Common myeloid progenitor, CD34-positive (primary cell): ENCODE measurements around the gene ZNF808.
"Not testable (repeated sequence)": the region's sequence is repeated elsewhere in the genome, so short reads cannot be mapped to it uniquely, and the experiment has no call there.

Source experiments
- CTCF ChIA-PET: fragments of 350-600 bp; sonication (Branson Sonifier 250); formaldehyde crosslinking; loops from one replicate; lab custom pipeline; 2021; ENCODE audit warnings: antibody characterized with exemption; lab: Charles Lee
- POLR2A ChIA-PET: fragments of 350-600 bp; sonication (Branson Sonifier 250); formaldehyde crosslinking; loops from one replicate; lab custom pipeline; 2021; ENCODE audit warnings: antibody characterized with exemption; lab: Charles Lee
- DNase-seq, 3 donors: peaks; one replicate each; pipeline versions ENCODE4 v3.0.0 to v3.0.0-alpha.2; 2013
- H3K27ac ChIP-seq, 2 experiments: 1 replicate in 1 of 2; 2 replicates in 1 of 2; pipeline ENCODE4 v1.7.0; 2013; ENCODE audit warnings: inconsistent platforms in 2 of 2, low read length in 2 of 2, mild to moderate bottlenecking in 2 of 2, low read depth in 1 of 2, moderate library complexity in 1 of 2; ENCODE audit not compliant: severe bottlenecking in 2 of 2, insufficient read depth in 1 of 2, poor library complexity in 1 of 2
- H3K27me3 ChIP-seq, 5 experiments: replicated peaks in 2 of 5; 1 replicate in 3 of 5; 2 replicates in 2 of 5; pipeline versions ENCODE4 v1.6.1 to v1.7.0; 2013; ENCODE audit warnings: low read length in 4 of 5, mild to moderate bottlenecking in 2 of 5, moderate library complexity in 2 of 5, inconsistent platforms in 1 of 5; ENCODE audit not compliant: insufficient read depth in 5 of 5, control insufficient read depth in 4 of 5
- H3K36me3 ChIP-seq, 4 experiments: 1 replicate in 2 of 4; 2 replicates in 2 of 4; pipeline versions ENCODE4 v1.6.1 to v1.7.0; 2013; ENCODE audit warnings: low read length in 3 of 4, control low read depth in 1 of 4, mild to moderate bottlenecking in 1 of 4; ENCODE audit not compliant: control insufficient read depth in 4 of 4, insufficient read depth in 4 of 4
- H3K4me1 ChIP-seq, 4 experiments: 1 replicate in 3 of 4; 2 replicates in 1 of 4; pipeline versions ENCODE4 v1.6.1 to v1.7.1; 2013; ENCODE audit warnings: low read length in 3 of 4, mild to moderate bottlenecking in 3 of 4, control low read depth in 1 of 4, inconsistent platforms in 1 of 4, moderate library complexity in 1 of 4; ENCODE audit not compliant: control insufficient read depth in 4 of 4, insufficient read depth in 4 of 4; ENCODE audit errors: control extremely low read depth in 1 of 4
- H3K4me3 ChIP-seq, 7 experiments: 1 replicate in 4 of 7; 2 replicates in 3 of 7; pipeline versions ENCODE4 v1.5.1 to v1.7.0; 2013; ENCODE audit warnings: mild to moderate bottlenecking in 7 of 7, low read length in 6 of 7, moderate library complexity in 6 of 7, inconsistent platforms in 2 of 7, low read depth in 2 of 7, control low read depth in 1 of 7; ENCODE audit not compliant: insufficient read depth in 4 of 7, control insufficient read depth in 1 of 7; ENCODE audit errors: extremely low read depth in 1 of 7
- H3K9me3 ChIP-seq, 5 experiments: 1 replicate in 4 of 5; 2 replicates in 1 of 5; pipeline versions ENCODE4 v1.6.1 to v1.7.1; 2013; ENCODE audit warnings: low read length in 4 of 5, mild to moderate bottlenecking in 2 of 5, inconsistent platforms in 1 of 5, low read depth in 1 of 5, moderate library complexity in 1 of 5; ENCODE audit not compliant: control insufficient read depth in 4 of 5, insufficient read depth in 2 of 5; ENCODE audit errors: control extremely low read depth in 1 of 5
- WGBS: methylation state at CpG from one replicate; pipeline ENCODE4 v1.1.5; 2013; ENCODE audit not compliant: insufficient coverage; 5-methylcytosine and 5-hydroxymethylcytosine counted together

ZNF808 gene

DNA sequence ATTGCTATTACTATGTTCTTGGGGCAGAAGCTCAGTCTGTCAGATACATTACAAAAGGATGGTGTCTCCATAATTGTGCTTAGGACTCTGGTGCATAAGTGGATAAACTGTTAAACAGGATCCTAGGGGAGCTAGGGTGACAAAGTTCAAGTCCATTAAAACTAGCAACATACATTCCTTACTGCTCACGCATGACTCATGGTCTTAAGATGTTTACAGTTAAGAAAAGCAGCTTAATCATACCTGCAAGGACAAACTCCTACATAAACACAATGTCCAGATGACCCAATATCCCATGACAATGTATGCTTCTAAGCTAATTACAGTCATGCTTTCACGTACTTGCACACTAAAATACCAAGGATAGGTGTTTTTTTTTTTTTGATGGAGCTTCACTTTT, 39.1 kb downstream of the ZNF808 start:
- ChIA-PET CTCF (no interaction called here), POLR2A (no interaction called here)
- H3K27me3 ChIP-seq = no peaks in the 10 kb centered on the region
- DNase-seq = no peak
- no peak overlapping the region for H3K27ac ChIP-seq
- H3K9me3 ChIP-seq = peaks cover 4 to 45% (median 25%) of the 10 kb centered on the region in 5 experiments
- 100% methylated on average over 1 of the region's 2 CpGs for WGBS
- H3K4me1 ChIP-seq = peaks cover 0 to 15% (median 12%) of the 10 kb centered on the region in 4 experiments
- H3K36me3 ChIP-seq = peaks cover 2 to 28% (median 17%) of the 10 kb centered on the region in 4 experiments
- H3K4me3 ChIP-seq = no peak overlapping the region

DNA sequence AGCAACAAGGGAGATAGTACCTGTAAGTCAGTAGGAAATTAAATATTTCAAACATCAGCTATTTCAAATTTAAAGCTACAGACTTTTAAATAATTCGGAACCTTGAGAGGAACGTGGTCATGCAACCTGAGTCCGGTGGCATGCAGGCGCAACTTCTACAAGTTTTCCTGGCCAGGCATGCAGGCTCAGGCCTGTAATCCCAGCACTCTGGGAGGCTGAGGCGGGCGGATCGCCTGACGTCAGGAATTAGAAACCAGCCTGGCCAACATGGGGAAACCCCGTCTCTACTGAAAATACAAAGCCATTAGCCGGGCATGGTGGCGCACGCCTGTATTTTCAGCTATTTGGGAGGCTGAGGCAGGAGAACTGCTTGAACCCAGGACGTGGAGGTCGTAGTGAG, 40.5 kb downstream of the ZNF808 start:
- ChIA-PET POLR2A (no interaction called here), CTCF (no interaction called here)
- DNase-seq = no peak
- H3K9me3 ChIP-seq = peaks cover 0 to 42% (median 22%) of the 10 kb centered on the region in 5 experiments
- WGBS = 90% methylated on average over 7 of the region's 14 CpGs
- H3K4me1 ChIP-seq = peaks cover 0 to 15% (median 12%) of the 10 kb centered on the region in 4 experiments
- H3K27ac ChIP-seq = no peak overlapping the region
- H3K36me3 ChIP-seq = peaks cover 0 to 25% (median 19%) of the 10 kb centered on the region in 4 experiments
- no peak overlapping the region for H3K4me3 ChIP-seq
- H3K27me3 ChIP-seq = no peaks in the 10 kb centered on the region

DNA sequence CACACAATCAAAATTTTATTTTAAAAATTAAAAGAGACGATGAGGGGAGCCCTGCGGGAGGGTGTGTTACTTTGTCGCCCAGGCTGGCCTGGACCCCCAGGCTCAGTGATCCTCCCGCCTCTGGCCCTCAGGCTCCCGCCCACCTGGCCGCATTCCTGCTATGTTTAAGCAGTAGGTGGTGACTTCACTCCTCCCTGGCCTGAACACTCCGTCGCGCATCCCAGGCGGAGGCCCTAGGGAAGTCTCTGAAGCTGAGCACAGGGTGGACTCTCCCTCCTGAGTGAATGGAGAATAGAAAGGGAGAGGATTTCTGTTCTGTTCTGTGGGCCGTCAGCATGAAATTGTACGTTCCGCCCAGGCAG, 42.2 kb downstream of the ZNF808 start:
- Histone ChIP-seq H3K4me1 (peaks cover 0 to 15% (median 12%) of the 10 kb centered on the region in 4 experiments), H3K9me3 (peaks cover 1 to 38% (median 17%) of the 10 kb centered on the region in 5 experiments), H3K27ac (peak overlapping the region in 1 of 2 experiments; percentile 43), H3K4me3 (peak overlapping the region; percentile 37 to 96 (median 86)), H3K36me3 (peaks cover 10 to 25% (median 20%) of the 10 kb centered on the region in 4 experiments)
- 31% methylated on average over 9 of the region's 13 CpGs for WGBS
- POLR2A ChIA-PET, CTCF ChIA-PET, H3K27me3 ChIP-seq: not testable (repeated sequence)
- DNase-seq = peak in 1 of 3 donors; percentile 4

DNA sequence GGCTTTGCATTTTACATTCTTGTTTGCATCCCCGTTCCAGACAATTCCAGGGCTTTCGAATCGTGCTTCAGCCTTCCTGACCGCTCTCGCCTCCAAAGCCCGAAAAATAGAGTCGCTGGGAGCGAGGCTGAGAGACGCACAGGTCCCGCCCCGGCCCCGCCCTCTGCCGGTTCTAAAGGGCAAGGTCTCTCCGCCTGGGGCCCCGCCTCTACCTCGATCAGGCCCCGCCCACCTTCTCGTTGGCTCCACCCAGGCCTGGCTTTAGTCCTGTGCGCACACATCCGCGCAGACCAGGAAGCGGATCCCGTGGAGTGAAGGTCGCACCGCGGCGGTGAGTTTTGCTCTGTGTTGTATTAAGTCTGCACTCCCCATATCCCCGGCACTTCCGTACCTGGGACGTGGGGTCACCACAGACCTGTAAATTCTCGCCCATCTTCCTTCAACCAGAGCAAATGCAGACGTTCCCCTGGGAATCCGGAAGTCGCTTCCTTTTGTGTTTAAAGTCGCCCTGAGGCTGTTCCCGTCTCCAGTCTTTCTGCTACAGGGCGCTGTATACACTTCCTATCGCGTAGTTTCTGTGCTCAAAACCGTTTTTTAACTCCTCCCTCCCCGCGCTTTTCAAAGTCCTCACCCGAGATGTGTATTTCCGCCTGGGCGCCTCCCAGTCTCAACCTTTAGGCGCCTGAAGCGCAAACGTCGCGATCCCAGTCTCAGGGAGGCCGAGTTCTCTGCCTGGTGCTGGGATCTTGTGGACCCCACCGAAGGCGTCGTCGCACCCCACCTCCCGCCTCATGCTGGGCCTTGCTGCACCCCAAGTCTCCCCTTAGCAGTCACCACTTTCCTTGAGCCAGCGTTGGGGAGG, 42.8 kb downstream of the ZNF808 start, which contains the start of gene ZNF701:
Gene ZNF701, plus strand, starts transcription at position 288 of the 862 bp plus-strand sequence. CDS start 3,861 bp downstream, outside the sequence.
- DNase-seq = peak; percentile 92 to 96 (median 95)
- Histone ChIP-seq H3K4me3 (peak within 1 kb of the TSS; percentile 76 to 96 (median 86)), H3K4me1 (peaks cover 0 to 15% (median 12%) of the 10 kb centered on the region in 4 experiments), H3K27me3 (no peaks in the 10 kb centered on the region), H3K9me3 (peaks cover 3 to 34% (median 20%) of the 10 kb centered on the region in 5 experiments), H3K27ac (peak within 1 kb of the TSS; percentile 81 to 92), H3K36me3 (peaks cover 11 to 32% (median 23%) of the 10 kb centered on the region in 4 experiments)
- CTCF ChIA-PET = no interaction called here
- POLR2A ChIA-PET = no interaction called here
- 0% methylated on average over 45 of the region's 57 CpGs for WGBS

DNA sequence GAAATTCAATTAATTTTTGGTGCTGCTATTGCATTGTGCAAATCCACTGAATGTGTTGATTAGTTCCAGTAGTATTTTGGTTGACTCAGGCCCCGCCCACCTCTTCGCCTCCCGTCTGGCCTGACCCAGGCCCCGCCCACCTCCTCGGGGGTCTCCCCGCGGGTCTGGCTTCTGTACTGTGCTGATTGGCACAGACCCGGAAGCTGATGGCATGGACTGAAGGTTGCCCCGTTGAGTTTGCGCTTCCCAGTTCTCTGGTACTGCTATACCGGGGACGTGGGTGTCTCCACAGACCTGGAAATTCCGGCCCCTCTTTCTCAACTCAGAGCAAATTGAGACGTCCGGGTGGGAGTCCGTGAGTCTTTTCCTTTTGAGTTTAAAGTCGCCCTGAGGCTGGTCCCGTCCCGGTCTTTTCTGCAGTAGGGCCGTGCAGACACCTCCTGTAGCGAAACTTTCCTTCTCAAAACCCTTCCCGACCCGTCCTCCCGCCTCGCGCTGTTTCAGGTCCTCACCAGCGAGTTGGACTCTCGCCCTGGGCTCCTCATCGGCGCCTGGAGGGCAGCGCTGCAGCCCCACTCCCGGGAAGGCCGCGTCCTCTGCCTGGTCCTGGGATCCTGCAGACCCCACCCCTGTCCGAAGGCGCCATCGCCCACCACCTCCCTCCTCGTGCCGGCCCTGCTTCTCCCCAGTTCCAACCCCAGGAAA, 57.4 kb downstream of the ZNF808 start:
- Histone ChIP-seq H3K36me3 (peaks cover 24 to 86% (median 68%) of the 10 kb centered on the region in 4 experiments), H3K27ac (no peak overlapping the region)

DNA sequence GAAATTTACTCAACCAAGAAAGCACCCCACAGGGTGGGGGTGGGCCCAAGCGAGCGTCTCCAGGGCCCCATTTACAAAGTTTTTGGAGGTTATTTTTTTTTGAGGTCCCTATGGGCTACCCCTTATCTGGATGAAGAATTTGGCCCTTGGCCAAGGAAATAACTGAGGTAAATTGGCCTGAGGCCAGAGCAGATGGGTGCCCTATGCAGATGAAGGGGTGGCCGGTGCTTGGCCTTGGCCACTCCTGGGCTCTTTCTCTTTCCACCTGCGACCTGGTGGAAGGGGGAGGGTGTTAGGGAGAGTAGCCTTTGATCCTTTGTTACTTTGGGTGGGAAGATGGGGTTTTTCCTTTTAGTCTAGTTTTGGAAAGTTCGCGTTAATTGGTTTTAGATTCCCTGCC, 58.1 kb downstream of the ZNF808 start:
- Histone ChIP-seq H3K36me3 (peaks cover 18 to 86% (median 68%) of the 10 kb centered on the region in 4 experiments), H3K9me3 (peaks cover 12 to 71% (median 54%) of the 10 kb centered on the region in 5 experiments), H3K4me3 (no peak overlapping the region), H3K27me3 (no peaks in the 10 kb centered on the region), H3K4me1 (no peaks in the 10 kb centered on the region), H3K27ac (no peak overlapping the region)
- ChIA-PET POLR2A (no interaction called here), CTCF (no interaction called here)
- WGBS = 100% methylated on average over 2 of the region's 6 CpGs
- DNase-seq = no peak

More for the DNA sequence above, 57.4 kb downstream of the ZNF808 start:
- DNase-seq = no peak
- ChIA-PET POLR2A (no interaction called here), CTCF (no interaction called here)
- H3K9me3 ChIP-seq = peaks cover 12 to 73% (median 55%) of the 10 kb centered on the region in 5 experiments
- H3K4me1 ChIP-seq = no peaks in the 10 kb centered on the region
- H3K4me3 ChIP-seq = peak overlapping the region in 1 of 7 experiments; percentile 28
- no peaks in the 10 kb centered on the region for H3K27me3 ChIP-seq
- 94% methylated on average over 30 of the region's 39 CpGs for WGBS
